ENCODE measurements around the gene IGSF21. TPM values are rescaled to one million over a fixed set of nuclear protein-coding genes. Genes with fewer than 3 reads are reported as not detected.

The IGSF21 gene
- total and polyA plus RNA-seq, 4 donors, result 0.95 to 10.1 (median 3.8) TPM

DNA sequence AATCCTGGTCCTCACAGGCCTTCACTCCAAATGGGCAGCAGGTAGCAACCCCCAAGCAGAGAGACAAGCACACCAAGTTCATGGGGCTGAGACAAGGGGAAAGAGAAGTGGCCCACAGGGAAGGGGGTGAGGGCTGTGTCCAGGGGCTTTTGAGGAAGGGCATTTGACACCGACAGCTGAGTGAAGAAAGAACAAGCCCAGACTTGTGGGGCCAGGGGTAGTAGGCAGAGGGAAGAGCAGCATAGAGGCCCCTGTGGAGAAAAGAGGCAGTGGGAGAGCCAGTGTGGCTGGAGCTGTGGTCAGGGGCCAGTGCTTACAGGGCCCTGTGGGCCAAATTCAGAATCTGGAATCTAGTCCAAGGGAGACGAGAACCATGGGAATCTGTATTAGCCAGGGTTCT is 85.4 kb downstream of the IGSF21 start:
- ATAC-seq (ENCODE audit: low FRiP score), result no peak
- intact Hi-C loops (cut with DNase I), result no loop called here

DNA sequence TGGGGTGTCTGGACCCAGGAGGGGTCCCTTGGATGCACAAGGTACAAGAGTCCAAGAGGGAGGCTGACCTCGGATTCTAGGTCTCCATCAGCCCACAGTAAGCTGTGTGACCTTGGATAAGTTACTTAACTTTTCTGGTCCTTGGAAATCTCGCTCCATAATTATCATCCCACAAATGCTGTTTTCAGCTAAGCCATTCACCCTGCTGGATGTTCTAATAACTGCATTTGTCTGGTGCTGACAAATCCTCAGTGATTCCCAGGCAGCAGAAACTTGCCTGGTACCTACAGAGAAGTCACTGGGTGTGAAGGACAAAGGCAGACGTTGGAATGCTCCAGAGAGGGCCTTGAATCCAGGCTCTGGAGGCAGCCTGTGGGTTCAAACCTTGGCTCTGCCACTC is 89.7 kb downstream of the IGSF21 start:
- peaks cover 0 to 2% of the 10 kb centered on the region in 2 donors for H3K27me3 ChIP-seq (ENCODE audit: control insufficient read depth in 1 of 2, insufficient read depth in 2 of 2, low read length in 1 of 2)
- H3K9me3 ChIP-seq (ENCODE audit: control insufficient read depth, low read length), result no peaks in the 10 kb centered on the region
- ATAC-seq (ENCODE audit: low FRiP score) (no peak), DNase-seq (no peak)
- 66 to 77% methylated on average over 3 of the region's 3 CpGs for WGBS, 2 donors
- intact Hi-C loops (cut with DNase I), result no loop called here
- H3K36me3 ChIP-seq (ENCODE audit: control insufficient read depth in 1 of 2, insufficient read depth in 2 of 2, low read length in 1 of 2), result no peaks in the 10 kb centered on the region
- no peak overlapping the region for H3K4me3 ChIP-seq (ENCODE audit: low read length in 2 of 2)
- no peaks in the 10 kb centered on the region for H3K4me1 ChIP-seq (ENCODE audit: control insufficient read depth in 1 of 2, insufficient read depth in 2 of 2, low read length in 2 of 2)
- H3K27ac ChIP-seq (ENCODE audit: low read depth in 1 of 2, low read length in 2 of 2), result no peak overlapping the region

More for the DNA sequence above, 85.4 kb downstream of the IGSF21 start:
- Histone ChIP-seq H3K9me3 (ENCODE audit: control insufficient read depth, low read length) (no peaks in the 10 kb centered on the region), H3K27ac (ENCODE audit: low read depth in 1 of 2, low read length in 2 of 2) (no peak overlapping the region), H3K4me1 (ENCODE audit: control insufficient read depth in 1 of 2, insufficient read depth in 2 of 2, low read length in 2 of 2) (no peaks in the 10 kb centered on the region), H3K36me3 (ENCODE audit: control insufficient read depth in 1 of 2, insufficient read depth in 2 of 2, low read length in 1 of 2) (no peaks in the 10 kb centered on the region), H3K4me3 (ENCODE audit: low read length in 2 of 2) (no peak overlapping the region), H3K27me3 (ENCODE audit: control insufficient read depth in 1 of 2, insufficient read depth in 2 of 2, low read length in 1 of 2) (peaks cover 0 to 2% of the 10 kb centered on the region in 2 donors)
- DNase-seq, result no peak
- 74 to 78% methylated on average over 2 of the region's 2 CpGs for WGBS, 2 donors

DNA sequence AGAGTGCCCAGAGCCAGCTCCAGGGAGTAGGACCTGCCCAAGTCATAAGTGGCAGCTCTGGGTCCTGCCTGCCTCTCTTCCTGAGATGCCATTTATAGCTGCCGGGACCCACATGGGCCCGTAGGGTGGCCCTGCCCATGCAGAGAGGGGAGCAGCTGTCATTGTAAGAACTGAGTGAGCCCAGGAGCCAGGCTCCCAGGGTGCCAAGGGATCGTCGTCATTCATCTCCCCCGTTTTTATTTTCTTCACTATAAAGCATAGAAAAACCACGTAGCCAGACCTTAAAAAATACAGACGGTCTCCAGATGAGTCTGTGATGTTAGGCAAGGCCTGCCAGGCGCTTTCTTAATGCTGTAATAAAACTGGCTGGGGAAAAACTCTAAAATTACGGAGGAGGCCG is 90.7 kb downstream of the IGSF21 start:
- WGBS, 2 donors, result 8 to 9% methylated on average over 10 of the region's 10 CpGs
- ATAC-seq (ENCODE audit: low FRiP score), result no peak

DNA sequence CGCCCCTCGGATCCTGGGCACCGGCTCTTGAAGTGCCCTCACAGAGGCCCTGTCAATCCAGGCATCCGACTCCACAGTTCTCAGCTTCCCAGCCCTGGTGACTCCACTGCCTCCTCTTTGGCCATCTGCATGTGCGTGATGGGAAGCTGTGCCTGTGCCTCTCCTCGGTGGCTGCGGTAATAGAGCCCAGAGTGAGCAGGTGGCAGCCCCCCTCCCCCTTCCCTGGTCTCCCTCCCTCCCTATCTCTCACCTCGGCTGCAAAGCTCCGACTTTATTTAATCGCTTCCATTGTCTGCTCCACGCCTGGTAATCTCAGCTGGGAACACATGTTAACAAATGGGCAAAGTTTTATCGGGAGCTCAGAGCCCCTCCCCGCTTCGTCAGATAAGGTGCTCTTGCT is 91.9 kb downstream of the IGSF21 start:
- no peaks in the 10 kb centered on the region for H3K4me1 ChIP-seq (ENCODE audit: control insufficient read depth in 1 of 2, insufficient read depth in 2 of 2, low read length in 2 of 2)
- H3K27me3 ChIP-seq (ENCODE audit: control insufficient read depth in 1 of 2, insufficient read depth in 2 of 2, low read length in 1 of 2), result no peaks in the 10 kb centered on the region
- H3K9me3 ChIP-seq (ENCODE audit: control insufficient read depth, low read length), result no peaks in the 10 kb centered on the region
- ATAC-seq (ENCODE audit: low FRiP score) (no peak), DNase-seq (no peak)
- H3K4me3 ChIP-seq (ENCODE audit: low read length in 2 of 2), result no peak overlapping the region
- H3K27ac ChIP-seq (ENCODE audit: low read depth in 1 of 2, low read length in 2 of 2), result no peak overlapping the region
- WGBS, 2 donors, result 38 to 47% methylated on average over 13 to 14 of the region's 14 CpGs
- intact Hi-C loops (cut with DNase I), result no loop called here
- H3K36me3 ChIP-seq (ENCODE audit: control insufficient read depth in 1 of 2, insufficient read depth in 2 of 2, low read length in 1 of 2), result no peaks in the 10 kb centered on the region

More for the DNA sequence above, 90.7 kb downstream of the IGSF21 start:
- Histone ChIP-seq H3K4me3 (ENCODE audit: low read length in 2 of 2) (no peak overlapping the region), H3K27me3 (ENCODE audit: control insufficient read depth in 1 of 2, insufficient read depth in 2 of 2, low read length in 1 of 2) (no peaks in the 10 kb centered on the region), H3K27ac (ENCODE audit: low read depth in 1 of 2, low read length in 2 of 2) (no peak overlapping the region), H3K9me3 (ENCODE audit: control insufficient read depth, low read length) (no peaks in the 10 kb centered on the region), H3K4me1 (ENCODE audit: control insufficient read depth in 1 of 2, insufficient read depth in 2 of 2, low read length in 2 of 2) (no peaks in the 10 kb centered on the region), H3K36me3 (ENCODE audit: control insufficient read depth in 1 of 2, insufficient read depth in 2 of 2, low read length in 1 of 2) (no peaks in the 10 kb centered on the region)
- DNase-seq, result no peak
- intact Hi-C loops (cut with DNase I), result no loop called here

DNA sequence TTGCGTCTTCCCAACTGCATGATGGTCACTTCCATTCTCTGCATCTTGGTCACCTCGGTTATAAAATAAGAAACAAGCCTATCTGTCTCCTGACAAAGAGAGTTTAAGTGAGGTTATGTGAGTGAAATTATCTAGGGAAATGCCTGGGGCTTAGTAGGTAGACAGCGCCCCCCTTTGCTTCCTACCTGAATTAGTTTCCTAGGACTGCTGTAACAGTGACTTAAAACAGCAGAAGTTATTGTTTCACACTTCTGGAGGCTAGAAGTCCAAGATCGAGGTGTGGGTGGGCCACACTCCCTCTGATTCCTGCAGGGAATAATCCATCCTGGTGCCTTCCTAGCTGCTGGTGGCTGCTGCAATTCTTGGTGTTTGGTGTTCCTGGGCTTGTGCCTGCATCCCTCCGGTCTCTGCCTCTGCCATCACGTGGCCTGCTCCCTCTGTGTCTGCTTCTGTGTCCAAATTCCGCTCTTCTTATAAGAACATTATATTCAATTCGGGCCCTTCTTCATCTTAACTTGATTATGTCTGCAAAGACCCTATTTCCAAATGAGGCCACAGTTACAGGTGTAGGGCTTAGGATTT is 92.6 kb downstream of the IGSF21 start:
- H3K27ac ChIP-seq (ENCODE audit: low read depth in 1 of 2, low read length in 2 of 2), result no peak overlapping the region
- H3K4me1 ChIP-seq (ENCODE audit: control insufficient read depth in 1 of 2, insufficient read depth in 2 of 2, low read length in 2 of 2), result no peaks in the 10 kb centered on the region
- DNase-seq (no peak), ATAC-seq (ENCODE audit: low FRiP score) (no peak)
- intact Hi-C loops (cut with DNase I), result no loop called here
- no peak overlapping the region for H3K4me3 ChIP-seq (ENCODE audit: low read length in 2 of 2)
- no peaks in the 10 kb centered on the region for H3K27me3 ChIP-seq (ENCODE audit: control insufficient read depth in 1 of 2, insufficient read depth in 2 of 2, low read length in 1 of 2)
- no peaks in the 10 kb centered on the region for H3K9me3 ChIP-seq (ENCODE audit: control insufficient read depth, low read length)
- 68 to 70% methylated on average over 8 of the region's 8 CpGs for WGBS, 2 donors
- H3K36me3 ChIP-seq (ENCODE audit: control insufficient read depth in 1 of 2, insufficient read depth in 2 of 2, low read length in 1 of 2), result no peaks in the 10 kb centered on the region

DNA sequence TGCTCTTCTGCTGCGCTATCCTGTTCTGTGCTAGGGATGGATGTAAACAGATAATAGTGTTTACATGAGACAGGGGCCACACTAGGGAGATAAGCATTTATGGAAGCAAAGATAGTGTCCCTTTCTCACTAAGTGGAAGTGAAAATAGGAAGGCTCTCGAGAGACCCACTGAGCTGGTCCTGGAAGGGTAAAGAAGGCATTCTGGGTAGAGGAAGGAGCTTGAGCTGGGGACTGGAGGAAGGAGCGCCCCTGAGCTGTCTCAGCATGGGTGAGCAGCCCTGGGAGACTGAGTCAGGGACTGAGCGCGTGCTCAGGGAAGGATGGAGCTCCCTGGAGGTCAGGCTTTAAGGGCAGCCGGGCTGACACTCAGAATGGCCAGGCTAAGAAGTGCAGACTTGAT is 93.3 kb downstream of the IGSF21 start:
- no peaks in the 10 kb centered on the region for H3K9me3 ChIP-seq (ENCODE audit: control insufficient read depth, low read length)
- ATAC-seq (ENCODE audit: low FRiP score), result no peak
- H3K27me3 ChIP-seq (ENCODE audit: control insufficient read depth in 1 of 2, insufficient read depth in 2 of 2, low read length in 1 of 2), result peaks cover 0 to under 1% of the 10 kb centered on the region in 2 donors
- no peaks in the 10 kb centered on the region for H3K36me3 ChIP-seq (ENCODE audit: control insufficient read depth in 1 of 2, insufficient read depth in 2 of 2, low read length in 1 of 2)
- DNase-seq, result no peak
- H3K4me3 ChIP-seq (ENCODE audit: low read length in 2 of 2), result no peak overlapping the region
- H3K27ac ChIP-seq (ENCODE audit: low read depth in 1 of 2, low read length in 2 of 2), result no peak overlapping the region
- intact Hi-C loops (cut with DNase I), result no loop called here
- 63 to 65% methylated on average over 6 of the region's 6 CpGs for WGBS, 2 donors
- H3K4me1 ChIP-seq (ENCODE audit: control insufficient read depth in 1 of 2, insufficient read depth in 2 of 2, low read length in 2 of 2), result no peaks in the 10 kb centered on the region

DNA sequence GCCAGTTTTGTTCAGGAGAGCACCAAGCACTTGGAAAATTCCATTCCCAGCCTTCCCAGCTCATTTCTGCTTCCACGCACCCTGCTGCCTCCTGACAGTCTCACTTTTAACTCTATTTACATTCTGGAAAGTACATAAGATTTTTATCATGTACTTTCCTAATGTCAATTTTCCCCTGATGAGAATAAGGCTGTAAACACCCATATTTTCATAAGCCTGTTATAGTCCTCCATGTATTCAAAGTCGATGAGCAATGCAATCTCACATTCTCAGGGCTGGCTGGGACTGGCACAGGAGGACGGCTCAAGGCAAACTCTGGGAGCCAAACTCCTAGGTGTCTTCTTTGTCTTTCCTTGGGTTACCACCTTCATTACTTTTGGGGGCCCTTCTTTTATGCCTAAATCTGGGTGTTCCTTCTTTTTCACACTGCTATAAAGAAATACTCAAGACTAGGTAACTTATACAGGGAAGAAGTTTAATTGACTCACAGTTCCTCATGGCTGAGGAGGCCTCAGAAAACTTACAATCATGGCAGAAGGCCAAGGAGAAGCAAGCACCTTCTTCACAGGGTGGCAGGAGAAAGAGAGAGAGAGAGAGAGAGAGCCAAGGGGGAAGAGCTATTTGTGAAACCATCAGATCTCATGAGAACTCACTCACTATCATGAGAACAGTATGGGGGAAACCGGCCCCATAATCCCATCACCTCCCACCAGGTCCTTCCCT is 94.6 kb downstream of the IGSF21 start:
- ATAC-seq (ENCODE audit: low FRiP score) (no peak), DNase-seq (no peak)
- H3K4me1 ChIP-seq (ENCODE audit: control insufficient read depth in 1 of 2, insufficient read depth in 2 of 2, low read length in 2 of 2), result no peaks in the 10 kb centered on the region
- peaks cover 3% of the 10 kb centered on the region for H3K9me3 ChIP-seq (ENCODE audit: control insufficient read depth, low read length)
- 59 to 72% methylated on average over 4 of the region's 4 CpGs for WGBS, 2 donors
- no peak overlapping the region for H3K27ac ChIP-seq (ENCODE audit: low read depth in 1 of 2, low read length in 2 of 2)
- intact Hi-C loops (cut with DNase I), result no loop called here
- H3K4me3 ChIP-seq (ENCODE audit: low read length in 2 of 2), result no peak overlapping the region
- H3K36me3 ChIP-seq (ENCODE audit: control insufficient read depth in 1 of 2, insufficient read depth in 2 of 2, low read length in 1 of 2), result no peaks in the 10 kb centered on the region
- H3K27me3 ChIP-seq (ENCODE audit: control insufficient read depth in 1 of 2, insufficient read depth in 2 of 2, low read length in 1 of 2), result peaks cover 0 to 3% of the 10 kb centered on the region in 2 donors

DNA sequence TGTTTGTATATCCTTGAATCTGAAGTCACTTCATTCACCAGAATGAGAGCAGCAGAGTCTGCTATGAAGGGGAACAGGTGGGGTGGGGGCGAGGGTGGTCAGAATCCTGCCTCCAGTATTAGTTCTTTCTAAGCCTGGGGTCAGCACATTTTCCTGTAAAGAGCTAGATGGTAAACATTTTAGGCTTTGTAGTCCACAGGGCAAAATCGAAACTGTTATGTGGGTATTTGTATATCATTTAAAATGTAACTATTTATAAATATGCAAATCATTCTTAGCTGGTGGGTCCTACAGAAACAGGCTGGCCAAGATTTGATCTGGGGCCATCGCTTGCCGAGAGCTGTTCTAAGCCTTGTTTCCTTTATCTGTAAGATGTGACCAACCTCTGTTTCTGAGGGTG is 96.0 kb downstream of the IGSF21 start:
- 74 to 75% methylated on average over 4 of the region's 4 CpGs for WGBS, 2 donors
- no peaks in the 10 kb centered on the region for H3K36me3 ChIP-seq (ENCODE audit: control insufficient read depth in 1 of 2, insufficient read depth in 2 of 2, low read length in 1 of 2)
- DNase-seq (no peak), ATAC-seq (ENCODE audit: low FRiP score) (no peak)
- peaks cover 5% of the 10 kb centered on the region for H3K9me3 ChIP-seq (ENCODE audit: control insufficient read depth, low read length)
- no peak overlapping the region for H3K27ac ChIP-seq (ENCODE audit: low read depth in 1 of 2, low read length in 2 of 2)
- intact Hi-C loops (cut with DNase I), result no loop called here
- H3K4me3 ChIP-seq (ENCODE audit: low read length in 2 of 2), result no peak overlapping the region
- H3K27me3 ChIP-seq (ENCODE audit: control insufficient read depth in 1 of 2, insufficient read depth in 2 of 2, low read length in 1 of 2), result peaks cover 0 to 3% of the 10 kb centered on the region in 2 donors
- H3K4me1 ChIP-seq (ENCODE audit: control insufficient read depth in 1 of 2, insufficient read depth in 2 of 2, low read length in 2 of 2), result no peaks in the 10 kb centered on the region

DNA sequence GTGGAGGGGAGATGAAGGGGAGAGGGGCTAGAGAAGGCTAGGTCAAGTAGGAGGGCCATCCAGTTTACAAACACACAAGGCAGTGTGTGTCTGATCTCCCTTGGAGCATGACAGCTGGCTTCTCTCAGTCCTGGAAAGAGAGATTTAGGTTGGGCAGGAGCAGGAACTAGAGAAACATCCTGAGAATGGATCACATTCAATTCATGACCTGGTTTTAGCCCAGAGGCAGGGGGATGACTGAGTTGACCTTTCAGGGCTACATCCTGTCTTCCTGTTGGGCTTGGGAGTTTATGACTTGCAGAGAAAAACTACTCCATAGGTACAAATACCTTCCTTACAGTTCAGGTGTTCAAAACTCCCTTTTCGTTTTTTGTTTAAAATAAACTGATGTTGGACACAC is 97.0 kb downstream of the IGSF21 start:
- ATAC-seq (ENCODE audit: low FRiP score) (no peak), DNase-seq (no peak)
- intact Hi-C loops (cut with DNase I), result no loop called here
- Histone ChIP-seq H3K9me3 (ENCODE audit: control insufficient read depth, low read length) (peaks cover 5% of the 10 kb centered on the region), H3K36me3 (ENCODE audit: control insufficient read depth in 1 of 2, insufficient read depth in 2 of 2, low read length in 1 of 2) (no peaks in the 10 kb centered on the region), H3K27me3 (ENCODE audit: control insufficient read depth in 1 of 2, insufficient read depth in 2 of 2, low read length in 1 of 2) (peaks cover 0 to 3% of the 10 kb centered on the region in 2 donors), H3K27ac (ENCODE audit: low read depth in 1 of 2, low read length in 2 of 2) (no peak overlapping the region), H3K4me1 (ENCODE audit: control insufficient read depth in 1 of 2, insufficient read depth in 2 of 2, low read length in 2 of 2) (no peaks in the 10 kb centered on the region), H3K4me3 (ENCODE audit: low read length in 2 of 2) (no peak overlapping the region)
- WGBS, 2 donors, result 51 to 61% methylated on average over 1 of the region's 1 CpG

Data from aorta (tissue), 5 donors.